ENCODE results near the gene CDC6.

The CDC6 gene, protein sequence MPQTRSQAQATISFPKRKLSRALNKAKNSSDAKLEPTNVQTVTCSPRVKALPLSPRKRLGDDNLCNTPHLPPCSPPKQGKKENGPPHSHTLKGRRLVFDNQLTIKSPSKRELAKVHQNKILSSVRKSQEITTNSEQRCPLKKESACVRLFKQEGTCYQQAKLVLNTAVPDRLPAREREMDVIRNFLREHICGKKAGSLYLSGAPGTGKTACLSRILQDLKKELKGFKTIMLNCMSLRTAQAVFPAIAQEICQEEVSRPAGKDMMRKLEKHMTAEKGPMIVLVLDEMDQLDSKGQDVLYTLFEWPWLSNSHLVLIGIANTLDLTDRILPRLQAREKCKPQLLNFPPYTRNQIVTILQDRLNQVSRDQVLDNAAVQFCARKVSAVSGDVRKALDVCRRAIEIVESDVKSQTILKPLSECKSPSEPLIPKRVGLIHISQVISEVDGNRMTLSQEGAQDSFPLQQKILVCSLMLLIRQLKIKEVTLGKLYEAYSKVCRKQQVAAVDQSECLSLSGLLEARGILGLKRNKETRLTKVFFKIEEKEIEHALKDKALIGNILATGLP

DNA sequence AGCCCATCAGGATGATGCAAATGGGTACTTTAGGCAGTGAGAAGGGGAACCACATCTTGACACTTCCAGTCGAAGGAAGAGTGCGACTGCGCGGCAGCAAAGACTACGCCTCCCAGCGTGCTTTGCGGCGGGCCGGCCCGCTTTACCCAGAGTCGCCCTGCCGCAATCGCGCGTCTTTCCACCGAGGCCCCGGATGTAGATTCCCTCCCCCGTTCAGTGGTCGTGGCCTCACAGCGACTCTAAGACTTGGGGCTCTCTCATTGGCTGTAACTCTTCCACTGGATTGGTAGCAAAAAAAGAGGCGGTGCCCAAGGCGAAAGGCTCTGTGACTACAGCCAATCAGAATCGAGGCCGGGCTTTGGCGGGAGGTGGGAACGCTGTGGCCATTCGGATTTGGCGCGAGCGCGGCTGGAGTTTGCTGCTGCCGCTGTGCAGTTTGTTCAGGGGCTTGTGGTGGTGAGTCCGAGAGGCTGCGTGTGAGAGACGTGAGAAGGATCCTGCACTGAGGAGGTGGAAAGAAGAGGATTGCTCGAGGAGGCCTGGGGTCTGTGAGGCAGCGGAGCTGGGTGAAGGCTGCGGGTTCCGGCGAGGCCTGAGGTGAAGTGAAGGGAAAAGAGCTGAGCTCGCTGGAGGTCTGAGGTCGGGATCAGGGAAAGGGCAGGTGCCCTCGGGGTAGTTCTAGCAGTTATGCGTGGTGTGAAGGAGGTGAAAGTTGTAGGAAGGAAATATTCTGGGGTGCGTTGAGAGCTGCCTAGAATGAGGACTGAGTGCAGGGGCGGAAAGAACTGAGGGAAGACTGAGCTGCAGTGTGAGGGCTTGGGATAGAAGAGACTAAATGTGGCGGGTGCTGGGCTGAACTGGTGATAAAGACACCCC, at the start of gene CDC6:
CDC6 (plus strand) TSS at position 386 of the 876 bp plus-strand sequence. CDS start 1,542 bp downstream, outside the sequence.
- peak; percentile 97 for DNase-seq (ENCODE audit: low read depth in 2 of 2, low spot score in 1 of 2)

DNA sequence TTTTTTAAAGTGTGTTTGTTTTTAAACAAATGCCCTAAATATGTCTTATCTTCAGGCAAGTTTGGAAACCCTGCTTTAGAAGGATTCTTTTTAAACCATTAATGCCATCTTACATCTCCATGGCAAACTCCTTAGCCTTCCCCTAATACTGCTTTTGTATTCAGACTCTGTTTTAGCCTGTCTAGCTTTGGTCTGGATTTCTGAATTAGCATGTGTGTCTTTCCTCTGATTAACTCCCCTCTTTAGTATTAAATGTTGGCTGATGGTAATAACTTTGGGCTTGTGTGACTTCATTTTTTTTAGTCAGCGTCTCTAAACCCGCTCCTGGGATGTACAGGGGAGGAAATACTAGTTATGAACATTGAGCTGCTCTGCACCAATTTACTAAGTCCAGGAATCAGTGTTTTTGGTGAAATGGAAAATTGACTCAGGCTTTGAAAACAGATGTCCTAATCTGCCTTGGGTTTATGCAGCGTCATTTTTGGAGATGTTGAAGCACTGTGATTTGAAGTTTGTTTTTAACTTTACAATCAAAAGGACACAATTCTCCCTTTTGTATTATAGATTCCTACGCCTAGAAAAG, 46.3 kb upstream of the CDC6 start:
- DNase-seq (ENCODE audit: low read depth in 2 of 2, low spot score in 1 of 2), result no peak

DNA sequence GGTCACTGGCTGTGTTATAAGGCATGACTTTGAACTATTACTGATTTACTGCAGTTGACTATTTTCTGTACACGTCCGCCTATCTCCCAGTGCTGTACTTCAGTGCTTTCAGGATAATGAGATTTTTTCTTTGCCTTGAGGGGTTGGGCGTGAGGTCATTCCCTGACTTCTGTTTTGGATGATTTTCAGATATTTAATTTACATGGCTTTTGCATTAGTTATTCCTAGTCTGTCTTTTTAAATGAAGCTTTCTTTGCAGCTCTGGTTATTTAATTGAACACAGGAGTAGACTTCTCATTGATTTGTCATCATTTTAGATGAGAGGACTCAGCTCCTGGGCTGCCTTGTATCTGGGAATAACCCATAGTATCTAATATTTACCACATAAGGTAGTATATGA, 44.9 kb upstream of the CDC6 start:
- no peak for DNase-seq (ENCODE audit: low read depth in 2 of 2, low spot score in 1 of 2)

DNA sequence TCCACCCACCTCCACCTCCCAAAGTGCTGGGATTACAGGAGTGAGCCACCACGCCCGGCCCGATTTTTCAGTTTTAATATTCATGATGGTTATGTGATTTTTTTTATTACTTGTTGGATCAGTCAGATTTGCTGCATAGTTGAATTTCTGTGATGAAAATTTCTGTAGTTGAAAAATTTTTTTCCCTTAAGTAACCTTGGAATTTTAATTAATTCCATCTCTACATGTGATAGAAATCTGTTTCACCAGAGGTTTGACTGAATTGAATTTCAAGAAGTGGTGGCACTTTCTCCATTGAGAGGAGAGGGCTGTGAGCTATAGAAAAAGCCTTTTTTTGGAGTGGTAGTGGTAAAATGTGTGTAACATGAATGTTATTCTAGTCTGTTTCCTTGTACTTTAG, 43.9 kb upstream of the CDC6 start:
- DNase-seq (ENCODE audit: low read depth in 2 of 2, low spot score in 1 of 2), result no peak

DNA sequence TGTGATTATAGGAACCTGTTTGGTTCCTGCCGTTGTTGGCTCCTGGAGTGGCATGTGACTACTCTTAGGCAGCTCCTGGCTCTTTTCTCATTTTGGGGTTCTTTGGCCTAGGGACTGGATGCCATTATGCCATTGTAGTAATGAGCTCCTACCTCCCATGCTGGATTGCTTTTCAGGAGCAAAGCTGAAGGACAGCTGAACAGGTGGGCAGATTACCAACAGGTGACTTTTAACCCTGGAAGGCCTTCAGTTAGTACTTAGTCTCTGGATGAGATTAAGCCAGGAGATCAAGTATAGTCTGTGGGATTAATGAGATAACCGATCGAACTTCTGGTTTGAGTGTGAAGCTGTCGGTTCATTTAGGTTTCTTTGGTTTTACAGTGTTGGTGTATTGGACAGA, 43.4 kb upstream of the CDC6 start:
- DNase-seq (ENCODE audit: low read depth in 2 of 2, low spot score in 1 of 2), result no peak

DNA sequence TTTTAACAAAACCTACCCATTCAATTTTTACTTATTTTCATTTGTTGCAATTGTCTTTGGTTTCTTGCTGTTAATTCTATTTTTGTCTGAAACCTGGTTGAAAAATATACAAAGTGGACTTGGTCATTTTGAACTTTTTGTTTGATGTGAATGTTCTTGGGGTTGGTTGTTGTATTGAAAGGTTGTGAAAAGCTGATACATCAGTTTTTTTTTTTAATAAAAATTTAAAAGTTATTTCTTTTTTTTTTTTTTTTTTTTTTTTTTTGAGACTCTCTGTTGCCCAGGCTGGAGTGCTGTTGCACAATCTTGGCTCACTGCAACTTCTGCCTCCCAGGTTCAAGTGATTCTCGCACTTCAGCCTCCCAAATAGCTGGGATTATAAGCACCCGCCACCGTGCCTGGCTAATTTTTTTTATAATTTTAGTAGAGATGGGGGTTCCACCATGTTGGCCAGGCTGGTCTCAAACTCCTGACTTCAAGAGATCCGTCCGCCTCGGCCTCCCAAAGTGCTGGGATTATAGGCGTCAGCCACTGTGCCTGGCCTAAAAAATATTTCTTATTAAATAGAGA, 39.7 kb upstream of the CDC6 start:
- DNase-seq (ENCODE audit: low read depth in 2 of 2, low spot score in 1 of 2), result no peak

DNA sequence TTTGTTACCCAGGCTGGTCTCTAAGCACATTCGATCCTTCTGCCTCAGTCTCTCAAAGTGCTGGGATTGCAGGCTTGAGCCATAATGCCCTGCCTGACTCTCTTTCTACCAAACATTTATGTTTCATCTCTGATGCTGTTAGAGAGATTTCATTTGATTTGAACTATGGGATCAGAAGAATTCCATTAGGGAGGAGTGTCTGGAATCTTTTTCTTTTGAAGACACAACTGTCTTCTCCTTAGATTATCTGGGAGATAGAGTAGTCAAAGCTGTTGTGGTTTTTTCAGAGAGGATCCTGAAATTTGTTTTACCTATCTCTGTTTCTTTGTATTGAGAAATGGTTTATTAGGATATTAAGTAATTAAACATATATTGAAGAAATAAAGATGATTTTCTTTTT, 39.2 kb upstream of the CDC6 start:
- no peak for DNase-seq (ENCODE audit: low read depth in 2 of 2, low spot score in 1 of 2)

DNA sequence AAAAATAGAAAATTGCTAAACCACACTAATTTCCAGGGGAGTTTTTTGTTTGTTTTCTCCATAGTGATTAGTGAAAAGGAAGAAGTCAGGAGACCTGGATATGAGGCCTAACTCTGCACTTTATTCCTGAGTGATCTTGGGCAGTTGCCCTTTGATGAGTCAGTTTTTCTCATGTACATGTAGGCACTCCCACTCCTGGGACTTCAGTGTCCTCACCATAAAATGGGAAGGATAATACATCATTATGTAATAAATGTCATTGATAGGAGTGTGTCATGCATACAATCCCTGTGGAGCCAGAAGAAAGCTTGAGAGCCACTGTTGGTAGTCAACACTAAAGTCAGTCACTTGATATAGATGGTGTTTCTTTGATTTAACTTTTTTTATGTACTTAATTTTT, 36.1 kb upstream of the CDC6 start:
- no peak for DNase-seq (ENCODE audit: low read depth in 2 of 2, low spot score in 1 of 2)

DNA sequence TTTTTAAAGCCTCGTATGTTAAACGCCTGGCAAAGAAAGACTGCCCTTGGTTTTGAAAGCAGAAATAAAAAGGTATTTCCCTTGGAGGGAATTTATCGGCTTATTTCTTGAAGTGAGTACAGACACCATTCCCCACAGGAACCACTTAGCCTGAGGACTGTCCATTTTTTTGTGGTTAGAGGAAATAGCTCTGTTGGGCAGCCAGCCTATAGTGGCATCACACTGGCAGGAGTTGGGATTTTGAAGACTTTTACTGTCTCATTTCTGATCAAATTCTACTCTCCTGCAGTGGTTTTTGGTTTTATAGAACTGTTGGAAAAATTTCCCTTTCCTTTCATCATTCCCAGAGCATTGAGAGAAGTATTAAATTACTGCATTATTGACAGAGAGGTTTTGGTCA, 34.1 kb upstream of the CDC6 start:
- no peak for DNase-seq (ENCODE audit: low read depth in 2 of 2, low spot score in 1 of 2)

DNA sequence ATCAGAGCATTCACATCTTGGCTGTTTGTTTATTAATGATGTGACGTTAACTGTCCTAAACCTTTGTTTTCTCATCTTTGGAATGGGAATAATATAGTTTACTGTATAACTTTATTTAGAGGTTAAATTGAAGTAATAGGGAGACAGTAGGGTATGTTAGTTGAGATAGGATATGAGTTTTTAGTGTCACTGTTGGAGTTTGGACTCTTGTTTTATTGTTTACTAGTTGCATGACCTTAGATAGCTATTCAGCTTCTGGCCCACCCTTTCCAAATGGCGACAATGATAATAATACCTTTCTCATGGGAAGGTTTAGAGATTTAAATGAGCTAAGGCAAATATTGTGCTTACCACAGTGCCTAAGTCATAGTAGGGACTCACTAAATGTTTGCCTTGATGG, 28.2 kb upstream of the CDC6 start:
- no peak for DNase-seq (ENCODE audit: low read depth in 2 of 2, low spot score in 1 of 2)

DNA sequence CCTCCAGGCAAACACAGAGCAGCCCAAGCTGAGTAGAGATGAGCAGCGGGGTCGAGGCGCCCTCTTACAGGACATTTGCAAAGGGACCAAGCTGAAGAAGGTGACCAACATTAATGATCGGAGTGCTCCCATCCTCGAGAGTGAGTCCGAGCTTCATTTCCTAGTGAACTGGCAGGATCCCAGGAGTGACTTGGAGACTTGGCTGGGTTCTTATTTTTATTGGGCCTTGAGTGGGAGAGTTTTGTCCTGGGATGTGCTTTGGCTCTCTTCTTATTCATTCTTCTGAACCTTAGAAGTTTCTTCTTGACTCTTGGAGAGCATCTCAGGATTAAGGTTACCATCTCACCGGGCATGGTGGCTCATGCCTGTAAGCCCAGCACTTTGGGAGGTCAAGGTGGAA, 27.2 kb upstream of the CDC6 start:
- no peak for DNase-seq (ENCODE audit: low read depth in 2 of 2, low spot score in 1 of 2)

DNA sequence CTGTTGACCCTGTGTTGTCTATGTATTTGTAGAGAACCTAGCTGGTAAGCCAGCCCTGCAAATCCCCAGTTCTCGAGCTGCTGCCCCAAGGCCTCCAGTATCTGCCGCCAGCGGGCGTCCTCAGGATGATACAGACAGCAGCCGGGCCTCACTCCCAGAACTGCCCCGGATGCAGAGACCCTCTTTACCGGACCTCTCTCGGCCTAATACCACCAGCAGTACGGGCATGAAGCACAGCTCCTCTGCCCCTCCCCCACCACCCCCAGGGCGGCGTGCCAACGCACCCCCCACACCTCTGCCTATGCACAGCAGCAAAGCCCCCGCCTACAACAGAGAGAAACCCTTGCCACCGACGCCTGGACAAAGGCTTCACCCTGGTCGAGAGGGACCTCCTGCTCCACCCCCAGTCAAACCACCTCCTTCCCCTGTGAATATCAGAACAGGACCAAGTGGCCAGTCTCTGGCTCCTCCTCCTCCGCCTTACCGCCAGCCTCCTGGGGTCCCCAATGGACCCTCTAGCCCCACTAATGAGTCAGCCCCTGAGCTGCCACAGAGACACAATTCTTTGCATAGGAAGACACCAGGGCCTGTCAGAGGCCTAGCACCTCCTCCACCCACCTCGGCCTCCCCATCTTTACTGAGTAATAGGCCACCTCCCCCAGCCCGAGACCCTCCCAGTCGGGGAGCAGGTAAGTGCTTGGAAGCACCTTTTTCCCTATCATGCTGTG, 23.1 kb upstream of the CDC6 start:
- DNase-seq (ENCODE audit: low read depth in 2 of 2, low spot score in 1 of 2), result no peak

DNA sequence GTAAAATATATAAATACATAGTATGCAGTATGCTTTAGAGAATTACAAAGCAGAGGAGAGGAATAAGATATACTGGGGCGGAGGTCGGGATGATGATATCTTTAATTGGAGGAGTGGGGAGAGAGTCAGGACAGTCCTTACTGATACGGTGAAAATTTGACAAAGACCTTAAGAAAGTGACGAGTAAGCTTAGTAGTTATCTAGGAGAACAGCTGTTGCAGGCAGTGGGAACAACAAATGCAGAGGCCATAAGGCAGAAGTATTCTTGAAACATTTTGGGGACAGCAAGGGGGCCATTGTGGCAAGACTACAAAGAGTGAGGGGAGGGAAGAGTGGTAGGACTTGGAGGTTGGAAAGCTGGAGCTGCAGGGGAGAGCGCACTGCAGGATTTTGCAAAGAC, 22.3 kb upstream of the CDC6 start:
- no peak for DNase-seq (ENCODE audit: low read depth in 2 of 2, low spot score in 1 of 2)

DNA sequence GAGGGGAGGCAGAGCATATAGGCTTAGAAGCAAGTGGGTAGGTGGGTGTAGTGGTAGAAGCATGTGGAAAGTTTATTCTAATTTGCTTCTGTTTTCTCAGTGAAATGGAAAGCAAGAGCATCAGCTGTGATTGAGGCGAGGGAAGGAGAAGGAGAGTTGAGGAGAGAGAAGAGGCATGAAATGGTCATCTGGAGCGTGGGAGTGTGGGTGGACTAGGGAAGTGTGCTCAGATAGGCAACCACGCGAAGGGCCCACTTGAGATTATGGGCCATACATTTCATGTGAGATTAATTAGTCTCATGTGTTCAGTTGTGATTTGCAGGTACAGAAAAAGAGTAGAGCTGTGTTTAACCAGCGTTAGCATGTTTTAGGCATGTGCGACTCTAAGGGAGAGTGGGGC, 20.8 kb upstream of the CDC6 start:
- no peak for DNase-seq (ENCODE audit: low read depth in 2 of 2, low spot score in 1 of 2)

DNA sequence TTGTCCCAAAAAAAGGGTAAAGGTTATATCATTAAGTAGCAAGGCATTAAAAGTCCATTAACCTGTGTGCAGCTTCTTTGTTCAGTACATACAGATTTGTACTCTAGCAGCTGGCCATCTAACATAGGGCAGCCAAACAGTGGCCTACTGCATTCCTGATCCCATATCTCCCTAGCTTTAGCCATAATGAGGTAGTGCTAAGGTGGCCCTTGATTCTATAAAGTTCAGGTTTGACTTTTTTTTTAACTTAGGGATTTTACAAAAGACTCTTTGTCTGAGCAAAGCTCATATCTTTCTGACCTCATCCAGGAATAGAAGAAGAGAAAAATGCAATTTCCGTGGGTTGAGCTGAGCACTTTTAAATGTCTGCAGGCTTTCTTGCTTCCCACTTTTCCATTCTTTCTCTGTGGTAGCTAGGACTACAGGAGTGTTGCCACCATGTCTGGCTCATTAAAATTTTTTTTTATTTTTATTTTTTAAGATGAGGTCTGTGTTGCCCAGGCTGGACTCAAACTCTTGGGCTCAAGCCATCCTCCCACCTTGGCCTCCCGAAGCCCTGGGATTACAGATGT, 19.5 kb upstream of the CDC6 start:
- DNase-seq (ENCODE audit: low read depth in 2 of 2, low spot score in 1 of 2), result no peak

DNA sequence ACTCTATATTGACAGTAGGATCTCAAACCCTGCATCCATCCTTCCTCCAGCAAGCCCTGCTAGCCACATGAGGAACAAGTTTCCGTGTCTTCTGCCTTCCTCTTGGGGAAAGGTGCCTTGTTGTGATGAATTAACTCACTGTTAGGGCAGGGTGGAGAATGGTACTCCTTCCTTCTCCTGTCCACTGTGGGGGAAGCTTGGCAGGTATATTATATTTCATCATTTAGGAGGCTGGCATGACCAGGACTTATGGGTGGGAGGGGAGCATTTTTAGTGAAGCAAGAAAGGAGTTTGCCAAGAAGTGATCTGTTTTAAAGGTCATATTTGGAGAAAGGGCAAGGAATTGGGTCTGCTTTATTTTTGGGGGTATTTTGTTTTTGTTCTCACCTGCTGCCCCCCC, 9.3 kb upstream of the CDC6 start:
- DNase-seq (ENCODE audit: low read depth in 2 of 2, low spot score in 1 of 2), result no peak

DNA sequence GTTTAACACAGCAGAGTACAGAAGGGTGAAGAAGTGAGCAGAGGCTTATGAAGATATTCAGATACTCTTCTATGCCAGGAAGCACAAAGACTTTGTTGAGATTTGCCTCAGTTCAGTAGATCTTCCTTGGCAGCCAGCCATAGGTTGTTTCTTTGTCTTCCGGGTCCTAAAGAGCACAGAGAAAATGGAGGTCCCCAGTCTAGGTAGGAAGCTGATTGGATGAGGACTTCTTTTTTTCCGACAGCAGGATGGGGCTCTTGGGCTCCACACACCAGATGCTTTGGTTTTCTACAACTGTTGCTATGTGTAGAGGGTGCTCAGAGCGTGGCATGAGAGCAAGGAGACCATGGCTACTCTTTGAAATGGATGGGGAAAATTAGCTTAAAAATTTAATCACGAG, 8.3 kb upstream of the CDC6 start:
- DNase-seq (ENCODE audit: low read depth in 2 of 2, low spot score in 1 of 2), result no peak

DNA sequence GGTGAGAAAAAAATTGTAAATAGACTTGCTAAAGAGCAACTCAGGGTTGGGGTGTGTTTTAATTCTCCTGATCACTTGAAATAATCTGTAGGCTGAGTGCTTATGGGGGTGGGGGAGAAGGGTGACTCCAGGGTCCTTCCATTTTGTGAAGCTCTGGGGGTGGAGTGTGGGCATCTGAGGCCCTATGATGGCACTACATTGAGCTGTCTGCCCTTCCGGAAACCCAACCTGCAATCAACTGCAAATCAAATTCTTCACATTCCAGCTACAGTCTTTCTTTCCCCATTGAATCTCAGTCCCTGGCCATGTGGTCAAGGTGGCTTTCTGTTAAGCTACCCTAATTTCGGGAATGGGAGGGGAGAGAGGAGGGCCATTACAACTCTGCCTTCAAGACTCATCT, 6.0 kb upstream of the CDC6 start:
- DNase-seq (ENCODE audit: low read depth in 2 of 2, low spot score in 1 of 2), result no peak

DNA sequence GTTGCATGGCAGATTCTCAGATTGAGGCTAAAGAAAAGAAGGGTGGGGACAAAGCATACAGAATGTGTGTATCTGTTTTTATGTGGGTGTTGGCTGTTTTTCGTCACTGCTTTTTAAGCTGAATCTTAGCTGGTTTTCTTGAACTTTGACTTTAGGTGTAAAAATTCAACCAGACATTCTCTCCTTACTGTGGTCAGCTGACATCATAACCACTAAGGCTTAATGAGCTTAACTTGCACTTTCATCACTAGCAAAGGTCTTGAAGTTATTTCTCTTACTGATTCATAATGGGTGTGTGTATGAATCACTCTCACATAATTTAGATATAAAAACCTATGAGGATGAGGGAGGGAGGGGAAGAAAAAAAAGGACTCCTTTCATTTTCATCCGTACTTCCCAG, 4.0 kb upstream of the CDC6 start:
- DNase-seq (ENCODE audit: low read depth in 2 of 2, low spot score in 1 of 2), result no peak

DNA sequence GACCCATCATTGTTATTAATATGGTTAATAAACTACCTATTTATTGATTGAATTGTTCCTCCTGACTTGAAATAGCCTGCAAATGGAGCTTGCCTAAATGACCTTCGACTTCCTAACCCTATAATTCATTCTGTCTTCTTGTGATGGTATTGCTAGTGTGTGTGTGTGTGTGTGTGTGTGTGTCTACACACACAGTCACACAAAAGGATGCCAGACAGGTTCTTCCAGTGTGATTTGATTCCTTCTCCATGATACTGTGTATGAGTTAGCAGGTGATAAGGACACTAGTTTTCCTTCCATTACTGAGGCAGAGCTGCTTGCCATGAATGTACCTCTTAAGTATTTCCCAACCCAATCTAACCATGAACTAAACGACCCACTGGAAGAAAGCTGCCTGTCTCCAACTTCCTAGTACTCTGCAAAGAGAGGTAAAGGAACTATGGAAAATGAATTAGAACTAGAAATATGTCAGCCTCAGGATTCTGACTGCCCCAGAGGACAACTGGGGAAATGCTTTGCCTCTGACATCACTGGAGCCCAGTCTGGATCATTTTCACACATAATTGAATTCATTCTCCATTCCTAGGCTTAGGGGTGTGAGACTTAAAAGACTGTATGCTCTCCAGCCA, 3.5 kb upstream of the CDC6 start:
- DNase-seq (ENCODE audit: low read depth in 2 of 2, low spot score in 1 of 2), result no peak
